ENCODE results near the gene NR3C2.

Gene NR3C2

DNA sequence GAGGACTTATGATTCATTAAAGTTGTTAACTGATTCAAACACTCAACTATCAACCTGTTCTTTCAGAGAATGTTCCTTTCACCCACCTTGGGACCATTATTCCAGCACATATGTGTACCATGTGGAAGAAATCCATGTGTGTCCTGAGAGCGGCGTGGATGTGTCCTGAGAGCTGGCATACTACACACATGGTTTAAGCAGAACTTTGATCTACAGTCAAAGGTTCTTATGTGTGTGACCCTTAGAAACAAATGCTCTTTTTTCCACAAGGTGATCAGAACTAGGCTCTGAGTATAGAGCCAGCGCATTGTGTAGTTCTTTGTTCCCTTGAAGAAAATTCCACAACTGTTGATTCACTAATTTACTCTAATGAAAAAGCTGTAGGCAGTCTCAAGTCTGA lies 332.0 kb downstream of the NR3C2 start:
- Histone ChIP-seq H3K9ac (no peak overlapping the region), H3K4me3 (no peak overlapping the region), H3K9me3 (peaks cover 6% of the 10 kb centered on the region), H3K27me3 (no peaks in the 10 kb centered on the region), H3K36me3 (no peaks in the 10 kb centered on the region), H3K27ac (no peak overlapping the region), H3K4me2 (no peak overlapping the region), H4K20me1 (no peaks in the 10 kb centered on the region), H3K4me1 (peaks cover 6% of the 10 kb centered on the region; the same call in 1 of the 2 replicates)
- TF ChIP-seq Cebpa-rat (IDR thresholded peaks at IDR 0.05) = no peak

GRCh38 chr4:148109216-148109615 lies 333.0 kb downstream of the NR3C2 start:
- no peak overlapping the region for H3K4me2 ChIP-seq
- no peaks in the 10 kb centered on the region for H4K20me1 ChIP-seq
- no peak overlapping the region for H3K9ac ChIP-seq
- peaks cover 6% of the 10 kb centered on the region; the same call in 1 of the 2 replicates for H3K4me1 ChIP-seq
- no peaks in the 10 kb centered on the region for H3K36me3 ChIP-seq
- H3K27ac ChIP-seq = no peak overlapping the region
- TF ChIP-seq Cebpa-rat (IDR thresholded peaks at IDR 0.05) = no peak
- no peak overlapping the region for H3K4me3 ChIP-seq
- H3K27me3 ChIP-seq = no peaks in the 10 kb centered on the region
- peaks cover 6% of the 10 kb centered on the region for H3K9me3 ChIP-seq

DNA sequence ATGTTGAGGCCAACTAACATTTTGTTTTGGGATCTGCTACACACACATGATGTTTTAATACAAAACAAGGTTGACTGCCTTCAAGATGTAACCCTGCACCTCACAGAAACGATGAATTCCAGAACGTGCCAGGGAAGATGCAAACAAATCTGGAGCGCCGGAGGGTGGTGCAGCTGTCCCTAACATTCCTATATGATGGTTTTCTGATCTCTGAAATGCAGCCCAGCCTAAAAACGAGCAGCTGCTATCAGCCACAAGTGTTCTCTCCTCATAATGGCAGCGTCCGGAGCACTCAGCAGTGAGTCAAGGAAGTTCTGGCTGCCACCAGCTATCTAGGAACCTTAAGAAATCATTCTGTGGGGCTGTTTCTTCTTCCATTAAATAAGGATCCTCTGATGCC lies 333.4 kb downstream of the NR3C2 start:
- Histone ChIP-seq H3K27me3 (no peaks in the 10 kb centered on the region), H3K9ac (no peak overlapping the region), H3K9me3 (peaks cover 6% of the 10 kb centered on the region), H3K27ac (no peak overlapping the region), H4K20me1 (no peaks in the 10 kb centered on the region), H3K4me1 (peaks cover 6% of the 10 kb centered on the region; the same call in 1 of the 2 replicates), H3K36me3 (no peaks in the 10 kb centered on the region), H3K4me2 (no peak overlapping the region), H3K4me3 (no peak overlapping the region)
- no peak for TF ChIP-seq Cebpa-rat (IDR thresholded peaks at IDR 0.05)

DNA sequence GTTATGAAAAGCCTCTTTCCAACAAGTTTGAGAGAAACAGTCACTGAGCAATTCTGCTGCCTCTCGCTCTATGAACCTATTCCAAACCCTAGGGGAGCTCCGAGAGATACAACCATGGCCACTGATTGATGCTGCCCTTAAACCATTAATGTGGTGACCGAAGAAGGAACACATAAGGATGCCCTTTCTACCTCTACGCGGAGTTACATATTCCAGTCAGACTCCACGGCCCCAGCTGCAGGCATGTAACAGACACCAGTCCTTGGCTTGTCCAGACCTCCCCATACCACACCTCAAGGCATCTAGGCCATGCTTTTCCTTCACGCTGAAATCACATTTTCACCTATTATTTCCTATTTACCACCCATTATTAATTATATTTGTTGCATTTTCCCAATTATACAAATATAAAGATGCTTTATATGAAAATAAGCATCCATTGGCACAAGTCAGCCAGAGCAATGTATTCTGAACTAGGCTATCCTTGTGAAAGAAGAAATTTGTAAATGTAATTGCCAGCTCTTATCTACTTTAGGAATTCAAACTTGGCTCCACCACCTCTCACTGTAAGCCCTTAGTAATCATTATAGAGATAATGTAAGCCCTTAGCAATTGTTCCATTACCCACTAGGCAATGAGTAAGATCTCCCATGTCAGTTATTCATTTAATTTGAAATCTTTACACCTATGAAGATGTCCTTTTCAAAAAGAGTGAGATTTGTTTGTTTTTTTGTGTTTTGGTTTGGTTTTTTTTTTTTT lies 338.4 kb downstream of the NR3C2 start:
- Histone ChIP-seq H3K9me3 (peaks cover 6% of the 10 kb centered on the region), H3K36me3 (no peaks in the 10 kb centered on the region), H4K20me1 (no peaks in the 10 kb centered on the region), H3K4me2 (no peak overlapping the region), H3K27me3 (no peaks in the 10 kb centered on the region), H3K4me1 (no peaks in the 10 kb centered on the region), H3K27ac (no peak overlapping the region), H3K9ac (no peak overlapping the region), H3K4me3 (no peak overlapping the region)
- no peak for TF ChIP-seq Cebpa-rat (IDR thresholded peaks at IDR 0.05)

- Histone ChIP-seq H3K27me3 (no peaks in the 10 kb centered on the region), H4K20me1 (no peaks in the 10 kb centered on the region), H3K9ac (no peak overlapping the region), H3K9me3 (peaks cover 4% of the 10 kb centered on the region), H3K4me2 (no peak overlapping the region), H3K27ac (no peak overlapping the region), H3K36me3 (no peaks in the 10 kb centered on the region), H3K4me1 (no peaks in the 10 kb centered on the region), H3K4me3 (no peak overlapping the region)
- no peak for TF ChIP-seq Cebpa-rat (IDR thresholded peaks at IDR 0.05)
Observed at GRCh38 chr4:148101790-148102189, 340.4 kb downstream of the NR3C2 start.

- no peaks in the 10 kb centered on the region; the same call in 1 of the 2 replicates for H3K9me3 ChIP-seq
- H3K27ac ChIP-seq = no peak overlapping the region
- H3K4me1 ChIP-seq = no peaks in the 10 kb centered on the region
- no peak overlapping the region for H3K4me3 ChIP-seq
- no peaks in the 10 kb centered on the region for H4K20me1 ChIP-seq
- no peak overlapping the region for H3K9ac ChIP-seq
- no peaks in the 10 kb centered on the region for H3K36me3 ChIP-seq
- H3K4me2 ChIP-seq = no peak overlapping the region
- TF ChIP-seq Cebpa-rat (IDR thresholded peaks at IDR 0.05) = no peak
- H3K27me3 ChIP-seq = no peaks in the 10 kb centered on the region
Observed at GRCh38 chr4:148101235-148101634, 341.0 kb downstream of the NR3C2 start.

DNA sequence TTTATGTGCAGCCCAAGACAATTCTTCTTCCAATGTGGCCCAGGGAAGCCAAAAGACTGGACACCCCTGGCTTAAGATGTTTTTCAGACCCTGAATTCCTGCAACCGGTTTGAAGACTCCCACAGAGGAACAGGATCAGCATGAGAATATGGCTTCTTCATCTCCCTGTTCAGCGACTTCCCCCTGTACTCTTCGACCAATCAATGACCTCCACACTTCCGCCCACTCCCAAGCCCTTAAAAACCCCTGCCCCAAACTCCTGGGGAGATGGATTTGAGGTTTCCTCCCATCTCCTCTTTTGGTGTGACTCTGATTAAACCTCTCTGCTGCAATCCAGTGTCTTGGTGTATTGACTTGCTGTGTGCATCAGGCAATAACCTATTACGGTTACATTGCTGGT lies 344.4 kb downstream of the NR3C2 start:
- Histone ChIP-seq H3K4me1 (no peaks in the 10 kb centered on the region), H4K20me1 (no peaks in the 10 kb centered on the region), H3K27me3 (no peaks in the 10 kb centered on the region), H3K27ac (no peak overlapping the region), H3K9ac (no peak overlapping the region), H3K36me3 (no peaks in the 10 kb centered on the region), H3K9me3 (no peaks in the 10 kb centered on the region), H3K4me3 (no peak overlapping the region), H3K4me2 (no peak overlapping the region)
- no peak for TF ChIP-seq Cebpa-rat (IDR thresholded peaks at IDR 0.05)

- Histone ChIP-seq H3K4me2 (no peak overlapping the region), H3K9ac (no peak overlapping the region), H3K36me3 (no peaks in the 10 kb centered on the region), H3K4me1 (no peaks in the 10 kb centered on the region), H3K4me3 (no peak overlapping the region), H4K20me1 (no peaks in the 10 kb centered on the region), H3K27me3 (no peaks in the 10 kb centered on the region), H3K27ac (no peak overlapping the region), H3K9me3 (no peaks in the 10 kb centered on the region)
- TF ChIP-seq Cebpa-rat (IDR thresholded peaks at IDR 0.05) = no peak
Observed at GRCh38 chr4:148095346-148095923, 346.8 kb downstream of the NR3C2 start.

DNA sequence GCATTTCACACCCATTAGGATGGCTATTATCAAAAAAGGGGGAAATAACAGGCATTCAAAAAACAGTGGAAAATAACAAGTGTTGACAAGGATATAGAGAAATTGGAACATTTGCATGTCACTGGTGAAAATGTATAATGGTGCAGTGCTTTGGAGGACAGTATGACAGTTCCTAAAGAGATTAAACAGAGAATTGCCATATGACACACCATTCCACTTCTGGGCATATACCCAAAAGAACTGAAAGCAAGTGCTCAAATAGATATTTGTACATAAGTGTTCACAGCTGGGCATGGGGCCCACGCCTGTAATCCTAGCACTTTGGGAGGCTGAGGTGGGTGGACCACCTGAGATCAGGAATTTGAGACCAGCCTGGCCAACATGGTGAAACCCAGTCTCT lies 348.1 kb downstream of the NR3C2 start:
- H3K4me3 ChIP-seq = no peak overlapping the region
- no peak overlapping the region for H3K9ac ChIP-seq
- H3K9me3 ChIP-seq = no peaks in the 10 kb centered on the region
- no peak overlapping the region for H3K27ac ChIP-seq
- TF ChIP-seq Cebpa-rat (IDR thresholded peaks at IDR 0.05) = no peak
- H3K4me2 ChIP-seq = no peak overlapping the region
- H3K4me1 ChIP-seq = no peaks in the 10 kb centered on the region
- no peaks in the 10 kb centered on the region for H3K27me3 ChIP-seq
- no peaks in the 10 kb centered on the region for H4K20me1 ChIP-seq
- H3K36me3 ChIP-seq = no peaks in the 10 kb centered on the region

DNA sequence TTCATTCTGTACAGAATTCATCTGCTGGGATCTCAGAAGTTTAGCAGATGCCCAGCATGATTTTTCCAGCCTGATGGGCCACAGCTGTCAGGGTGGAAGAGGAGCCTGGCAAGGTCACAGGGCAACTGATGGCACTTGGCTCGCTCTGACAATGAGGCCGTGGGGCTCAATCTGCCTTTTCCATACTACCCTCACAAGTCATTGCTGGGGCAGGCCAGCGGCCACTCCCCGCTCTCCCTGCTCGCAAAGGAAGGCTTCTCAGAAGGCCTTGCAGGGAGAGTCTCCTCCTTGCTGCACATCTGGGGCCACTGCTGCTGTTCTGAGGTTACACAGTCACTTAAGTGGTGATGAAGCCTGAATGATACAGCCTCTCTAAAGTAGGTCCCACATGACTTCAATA lies 349.1 kb downstream of the NR3C2 start:
- H3K4me1 ChIP-seq = no peaks in the 10 kb centered on the region
- H3K36me3 ChIP-seq = no peaks in the 10 kb centered on the region
- no peak overlapping the region for H3K27ac ChIP-seq
- H3K9me3 ChIP-seq = no peaks in the 10 kb centered on the region
- no peaks in the 10 kb centered on the region for H4K20me1 ChIP-seq
- TF ChIP-seq Cebpa-rat (IDR thresholded peaks at IDR 0.05) = no peak
- no peak overlapping the region for H3K9ac ChIP-seq
- H3K4me3 ChIP-seq = no peak overlapping the region
- no peaks in the 10 kb centered on the region for H3K27me3 ChIP-seq
- H3K4me2 ChIP-seq = no peak overlapping the region
